GM12892 (cell line): Measurements from ENCODE around the gene NEU4.
"Not testable (repeated sequence)": the region's sequence is repeated elsewhere in the genome, so short reads cannot be mapped to it uniquely, and the experiment has no call there.

Experiments used
- DNase-seq: peaks from one replicate; pipeline ENCODE4 v3.0.0; 2011; ENCODE audit not compliant: insufficient read length
- FAIRE-seq: peaks from 2 replicates; lab custom pipeline; 2011; peaks lifted over from hg19 to GRCh38; lab: Jason Lieb, UNC
- POLR2A ChIP-seq: IDR thresholded peaks from 2 replicates; pipeline ENCODE4 v1.6.1; 2011; ENCODE audit warnings: low read depth, low read length, control low read depth
- POLR2AphosphoS5 ChIP-seq: IDR thresholded peaks from 2 replicates; pipeline ENCODE4 v1.6.1; 2011; ENCODE audit warnings: low read depth, low read length, control low read depth
- TAF1 ChIP-seq: IDR thresholded peaks from 2 replicates; pipeline ENCODE4 v1.6.1; 2011; ENCODE audit warnings: low read depth, mild to moderate bottlenecking, control low read depth, low read length, borderline replicate concordance

The NEU4 gene

DNA sequence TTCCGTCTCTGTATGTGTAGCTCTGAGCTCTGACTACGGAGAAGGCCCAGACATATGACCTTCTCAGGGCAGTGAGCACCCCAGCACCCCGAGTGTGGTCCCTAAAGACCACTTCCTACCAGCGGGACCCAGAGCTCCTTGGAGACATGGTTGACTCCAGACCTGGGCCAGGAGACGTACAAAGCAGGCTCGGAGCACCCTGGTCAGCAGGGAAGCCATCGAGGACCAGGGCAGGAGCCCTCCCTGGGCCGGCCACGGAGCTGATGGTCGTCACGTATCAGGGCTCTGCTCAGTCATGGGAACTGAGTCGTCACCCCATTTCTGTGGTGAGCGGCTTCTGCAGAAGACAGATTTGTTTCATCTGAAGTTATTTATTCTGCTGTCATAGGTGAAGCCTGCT is 12.8 kb upstream of the NEU4 start:
- DNase-seq = peak; percentile 10
- FAIRE-seq = no peak
- TF ChIP-seq POLR2AphosphoS5 (no peak), TAF1 (no peak), POLR2A (no peak)

DNA sequence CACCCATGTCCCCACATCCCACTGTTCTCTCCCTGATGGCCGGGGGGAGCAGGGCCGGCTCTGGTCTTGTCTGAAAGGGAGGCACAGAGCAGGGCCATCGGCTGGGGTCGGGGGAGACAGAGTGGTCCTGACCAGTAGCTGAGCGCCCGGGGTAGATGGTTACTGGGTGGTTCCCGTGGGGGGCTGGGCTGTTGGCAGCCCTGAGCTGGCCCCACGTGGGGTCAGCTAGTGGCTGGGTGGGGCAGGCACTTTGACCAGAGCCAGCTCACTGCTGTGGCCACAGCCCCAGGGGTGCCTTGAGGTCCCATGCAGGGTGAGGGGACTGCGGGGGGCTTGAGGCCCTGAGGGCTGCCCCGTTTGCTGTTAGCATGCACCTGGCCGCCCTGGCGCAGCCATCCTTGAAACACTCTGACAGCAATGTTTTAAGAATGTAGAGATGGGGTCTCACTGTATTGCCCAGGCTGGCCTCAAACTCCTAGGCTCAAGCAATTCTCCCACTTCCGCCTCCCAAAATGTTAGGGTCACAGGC is 12.3 kb upstream of the NEU4 start:
- DNase-seq (no peak), FAIRE-seq (no peak)
- no peak for TF ChIP-seq POLR2A
- TF ChIP-seq TAF1 = no peak
- no peak for TF ChIP-seq POLR2AphosphoS5

DNA sequence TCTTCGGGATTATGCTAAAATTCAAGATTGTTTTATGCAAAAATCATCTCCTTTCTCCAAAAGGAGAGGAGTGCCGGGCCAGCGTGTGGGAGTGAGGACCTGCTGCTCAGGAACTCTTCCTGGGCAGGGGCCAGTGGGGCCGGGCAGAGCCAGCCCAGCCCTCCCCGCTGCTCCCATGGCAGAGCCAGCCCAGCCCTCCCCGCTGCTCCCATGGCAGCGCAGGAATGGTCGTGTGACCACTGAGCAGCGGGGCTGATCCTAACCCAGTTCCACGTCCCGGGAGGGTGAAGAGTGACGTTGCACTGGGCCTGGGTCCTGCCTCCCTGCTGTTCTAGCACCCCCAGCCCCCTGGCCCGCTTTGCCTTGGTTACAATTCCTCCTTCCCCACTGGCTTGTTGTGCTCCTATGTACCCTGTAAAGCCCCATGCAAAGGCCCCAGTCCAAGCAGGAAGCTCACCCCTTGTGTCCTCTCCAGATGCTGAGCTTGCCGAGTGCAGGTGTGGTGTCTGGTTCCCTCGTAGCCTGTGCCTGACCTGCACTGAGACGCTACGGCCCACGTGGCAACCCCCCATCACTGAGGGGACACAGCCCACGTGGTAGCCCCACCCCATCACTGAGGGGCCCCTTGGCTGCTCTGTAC is 11.4 kb upstream of the NEU4 start:
- DNase-seq = peak; percentile 3
- TF ChIP-seq POLR2A (no peak), TAF1 (no peak), POLR2AphosphoS5 (no peak)
- FAIRE-seq = no peak

DNA sequence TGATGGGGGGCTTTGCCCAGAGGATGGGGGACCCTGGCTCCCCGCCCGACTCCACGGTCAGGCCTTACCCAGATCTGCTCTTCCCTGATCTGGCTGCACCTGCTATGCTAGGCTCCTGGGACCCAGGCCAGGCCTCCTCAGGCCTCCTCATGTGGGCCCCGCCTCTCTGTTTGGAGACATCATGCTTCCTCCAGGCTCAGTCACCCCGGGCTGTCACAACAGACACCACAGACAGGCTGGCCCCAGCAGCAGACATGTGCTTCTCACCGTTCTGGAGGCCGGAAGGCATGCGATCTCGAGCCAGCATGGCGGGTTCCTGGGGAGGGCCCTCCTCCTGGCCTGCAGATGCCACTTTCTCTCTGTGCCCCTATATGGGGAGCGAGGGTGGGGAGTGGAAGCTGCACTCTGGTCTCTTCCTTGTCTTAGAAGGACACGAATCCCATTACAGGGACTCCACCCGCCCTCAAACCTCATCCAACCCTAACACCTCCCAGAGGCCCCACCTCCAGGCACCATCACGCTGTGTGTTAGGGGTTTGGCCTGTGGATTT is 10.8 kb upstream of the NEU4 start:
- no peak for TF ChIP-seq POLR2AphosphoS5
- no peak for TF ChIP-seq POLR2A
- FAIRE-seq = no peak
- DNase-seq = no peak

DNA sequence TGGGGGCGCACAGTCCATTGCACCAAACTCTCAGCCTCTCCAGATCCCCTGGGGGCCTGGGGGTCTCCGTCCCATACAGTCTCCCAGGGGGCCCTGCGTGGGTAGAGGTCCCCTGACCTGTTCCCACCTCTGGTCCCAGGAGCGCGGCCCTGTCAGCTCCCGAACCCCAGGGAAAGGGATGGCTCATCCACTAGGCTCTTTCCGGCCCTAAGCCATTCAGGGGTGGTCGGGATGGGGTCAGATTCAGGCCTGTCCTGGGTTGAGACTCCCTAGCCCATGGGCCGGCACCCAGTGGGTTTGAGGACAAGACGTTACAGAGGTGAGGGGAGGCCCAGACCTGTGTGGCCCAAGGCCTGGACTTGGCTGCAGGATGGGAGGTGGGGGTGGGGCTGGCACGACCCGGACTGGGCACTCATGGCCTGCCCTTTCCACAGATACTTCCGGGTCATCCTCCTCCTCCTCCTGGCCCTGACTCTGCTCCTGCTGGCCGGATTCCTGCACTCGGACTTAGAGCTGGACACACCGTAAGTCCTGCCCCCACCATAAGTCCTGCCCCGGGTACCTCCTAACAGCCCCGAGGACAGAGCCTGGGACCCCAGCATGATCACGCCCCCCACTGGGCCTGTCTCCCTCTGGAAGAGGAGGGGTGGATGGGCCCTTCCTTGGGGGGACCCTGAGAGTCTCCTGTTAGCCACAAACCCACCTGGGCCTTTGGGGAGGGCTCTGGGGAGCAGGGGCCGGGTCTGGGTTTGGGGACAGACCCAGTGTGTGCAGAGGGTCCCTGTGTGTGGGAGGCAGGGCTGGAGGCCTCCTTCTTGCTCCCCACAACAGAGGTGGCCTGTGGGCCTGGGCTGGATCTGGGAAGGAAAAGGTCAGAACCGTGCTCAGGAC is 10.1 kb upstream of the NEU4 start:
- TF ChIP-seq TAF1 (no peak), POLR2A (no peak), POLR2AphosphoS5 (no peak)
- peak; percentile 24 for DNase-seq
- FAIRE-seq = no peak

DNA sequence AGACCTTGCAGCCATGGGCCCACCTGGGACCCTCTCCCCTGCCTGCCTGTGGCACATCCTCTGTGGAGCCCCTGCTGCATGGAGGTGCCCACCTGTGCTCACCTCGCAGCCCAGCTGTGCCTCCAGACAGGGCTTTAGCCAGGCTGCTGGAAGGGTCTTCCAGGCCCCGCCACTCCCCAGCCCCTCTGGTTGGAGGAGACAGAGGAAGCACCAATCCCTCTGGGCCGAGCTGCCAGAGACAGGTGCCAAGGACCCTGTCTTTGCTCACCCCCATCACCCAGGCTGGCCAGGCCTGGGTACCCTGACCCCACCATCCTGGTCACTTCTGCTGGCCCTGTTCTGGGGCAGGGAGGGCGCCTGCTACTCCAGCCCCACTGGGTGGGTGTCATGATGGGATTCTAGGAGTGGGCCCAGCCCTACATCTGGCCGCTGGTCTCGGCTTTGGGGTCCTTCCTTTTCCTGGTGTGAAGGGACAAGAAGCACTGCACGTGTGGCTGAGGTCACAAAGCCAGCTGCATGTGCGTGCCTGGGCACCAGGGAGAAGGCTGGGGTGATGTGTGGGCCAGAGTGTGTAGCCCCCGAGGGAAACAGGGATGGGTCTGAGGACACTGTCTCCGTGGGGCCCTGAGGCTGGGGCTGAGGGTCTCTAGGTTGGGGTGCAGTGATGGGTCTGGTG is 9.3 kb upstream of the NEU4 start:
- TF ChIP-seq TAF1 = no peak
- no peak for TF ChIP-seq POLR2A
- TF ChIP-seq POLR2AphosphoS5 = no peak
- FAIRE-seq (no peak), DNase-seq (no peak)

DNA sequence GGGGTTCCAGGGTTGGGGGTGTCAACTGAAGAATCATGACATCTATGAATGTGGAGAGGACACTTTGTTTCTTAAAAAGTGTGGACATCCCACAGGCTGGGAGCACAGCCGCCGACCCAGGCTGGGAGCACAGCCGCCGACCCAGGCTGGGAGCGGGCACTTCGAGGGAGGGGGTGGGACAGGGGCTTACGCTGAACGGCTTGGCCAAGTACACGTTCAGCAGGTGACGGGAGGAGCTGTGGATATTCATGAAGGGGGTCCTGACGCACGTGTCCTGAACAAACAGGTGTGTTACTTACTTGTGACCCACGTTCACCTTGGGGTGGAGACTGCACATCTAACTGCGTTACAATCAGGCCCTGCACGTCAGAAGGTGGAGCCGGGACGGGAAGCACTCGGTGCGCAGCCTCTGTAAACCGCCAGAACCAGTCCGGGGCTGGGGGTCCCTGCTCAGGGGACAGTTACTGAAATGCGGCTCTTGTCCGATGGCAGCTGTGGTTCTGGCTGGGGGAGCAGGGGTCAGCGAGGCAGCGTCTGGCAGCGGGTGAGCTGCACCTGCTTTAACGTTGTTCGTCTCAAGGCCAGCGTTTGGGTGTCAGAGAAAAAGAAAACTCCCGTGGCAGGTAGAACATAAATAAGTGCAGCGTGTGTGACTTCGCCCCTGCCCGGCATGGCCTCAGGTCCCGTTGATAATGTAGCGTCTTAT is 8.6 kb upstream of the NEU4 start:
- DNase-seq, FAIRE-seq: not testable (repeated sequence)

DNA sequence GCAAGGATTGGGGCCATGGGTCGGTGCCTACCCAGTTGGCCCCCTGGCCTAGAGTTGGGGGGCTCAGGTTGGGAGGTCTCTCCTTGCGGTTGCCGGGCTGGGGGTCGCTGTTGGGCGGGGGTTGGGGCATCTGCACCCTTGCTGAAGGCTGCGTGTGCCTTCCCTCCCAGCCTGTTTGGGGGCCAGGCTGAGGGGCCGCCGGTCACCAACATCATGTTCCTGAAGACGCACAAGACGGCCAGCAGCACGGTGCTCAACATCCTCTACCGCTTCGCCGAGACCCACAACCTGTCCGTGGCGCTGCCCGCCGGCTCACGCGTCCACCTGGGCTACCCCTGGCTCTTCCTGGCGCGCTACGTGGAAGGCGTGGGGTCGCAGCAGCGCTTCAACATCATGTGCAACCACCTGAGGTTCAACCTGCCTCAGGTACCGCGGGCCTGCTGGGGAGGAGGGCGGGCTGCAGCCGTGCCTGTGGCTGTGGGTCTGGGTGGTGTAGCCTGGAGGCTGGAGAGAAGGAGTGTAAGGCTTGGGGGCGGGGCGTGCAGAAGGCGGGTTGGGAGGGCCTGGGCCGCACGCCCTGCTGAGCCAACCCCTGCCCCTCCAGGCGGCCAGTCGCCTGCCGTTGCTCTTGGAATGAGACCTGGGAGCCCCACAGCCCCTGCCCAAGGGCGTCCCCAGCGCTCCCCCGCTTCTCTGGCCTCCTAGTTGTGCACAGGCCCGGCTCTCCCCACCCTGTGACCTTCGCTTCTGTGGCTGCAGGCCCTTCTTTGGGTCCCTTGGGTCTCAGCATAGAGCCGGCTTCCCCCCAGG is 7.2 kb upstream of the NEU4 start:
- no peak for DNase-seq
- FAIRE-seq = no peak
- TF ChIP-seq TAF1 (no peak), POLR2AphosphoS5 (no peak), POLR2A (no peak)

DNA sequence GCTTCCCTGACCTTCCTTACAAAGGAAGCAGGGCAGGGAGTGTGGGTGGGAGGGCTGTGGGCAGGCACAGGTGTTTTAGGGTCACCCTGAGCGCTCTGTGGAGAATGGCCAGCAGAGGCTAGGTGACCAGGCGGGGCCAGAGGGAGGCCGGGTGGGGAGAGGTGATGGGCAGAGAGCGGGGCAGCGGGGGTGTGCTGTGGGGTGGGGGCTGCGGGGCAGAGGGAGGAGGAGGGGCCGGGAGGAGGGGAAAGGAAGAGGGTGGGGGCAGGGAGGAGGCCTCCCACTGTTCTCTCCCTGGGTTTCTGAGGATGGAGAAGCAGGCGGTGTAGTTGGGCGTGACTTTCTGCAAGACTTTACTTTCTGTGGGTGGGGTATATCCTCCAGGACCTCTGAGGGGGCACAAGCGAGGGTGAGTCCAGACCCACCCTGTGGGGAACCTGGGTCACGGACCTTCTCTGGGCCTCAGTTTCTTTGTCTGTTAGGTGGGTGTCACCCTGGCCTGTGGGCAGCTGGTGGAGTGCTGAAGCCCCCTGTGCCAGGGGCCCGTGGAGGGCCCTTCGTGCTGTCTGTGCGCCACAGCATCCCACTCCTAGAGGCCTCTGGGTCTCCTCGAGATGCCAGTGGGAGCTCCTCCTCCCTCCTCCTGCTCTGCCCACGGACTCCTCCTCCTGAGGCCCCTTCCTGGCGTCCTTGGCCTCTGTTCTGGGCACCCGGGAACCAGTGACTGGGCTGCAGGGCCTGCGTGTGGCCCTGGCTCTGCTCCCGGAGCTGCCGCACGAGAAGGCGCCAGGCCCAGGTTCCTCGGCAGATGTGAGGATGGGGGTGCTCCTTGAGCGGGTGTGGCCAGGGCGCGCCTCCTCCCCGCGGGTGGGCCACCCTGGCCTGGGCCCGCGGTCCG is 6.3 kb upstream of the NEU4 start:
- no peak for FAIRE-seq

More for the DNA sequence above, 6.3 kb upstream of the NEU4 start:
- TF ChIP-seq TAF1 (no peak), POLR2AphosphoS5 (no peak), POLR2A (no peak)
- no peak for DNase-seq
